ENCODE measurements around the gene LAMC3. TPM values are rescaled to one million over a fixed set of nuclear protein-coding genes. Genes with fewer than 3 reads are reported as not detected.

Gene LAMC3
- total RNA-seq, 1 donor from 2014 or later = not detected

DNA sequence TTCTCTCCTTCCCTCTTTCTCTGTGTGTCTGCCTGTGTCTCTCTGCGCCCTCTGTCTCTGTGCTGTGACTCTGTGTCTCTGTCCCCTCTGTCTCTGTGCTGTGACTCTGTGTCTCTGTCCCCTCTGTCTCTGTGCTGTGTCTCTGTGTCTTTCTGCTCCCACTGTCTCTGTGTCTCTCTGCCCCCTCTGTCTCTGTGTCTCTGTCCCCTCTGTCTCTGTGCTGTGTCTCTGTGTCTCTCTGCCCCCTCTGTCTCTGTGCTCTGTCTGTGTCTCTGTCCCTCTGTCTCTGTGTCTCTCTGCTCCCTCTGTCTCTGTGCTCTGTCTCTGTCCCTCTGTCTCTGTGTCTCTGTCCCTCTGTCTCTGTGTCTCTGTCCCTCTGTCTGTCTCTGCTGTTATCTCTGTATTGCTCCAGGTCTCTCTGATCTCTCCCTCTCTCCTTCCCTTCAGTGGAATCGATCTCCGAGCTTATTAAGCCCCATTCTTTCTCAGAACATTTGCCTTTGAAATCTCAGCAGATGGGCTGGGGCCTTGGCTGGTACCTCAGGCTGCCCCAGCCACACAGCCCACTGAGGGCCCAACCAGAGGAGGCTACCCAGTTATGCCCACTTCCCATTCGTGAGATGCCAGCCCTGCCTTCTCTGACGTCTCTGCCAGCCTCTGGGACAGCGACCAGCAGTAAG lies 36.6 kb upstream of the LAMC3 start:
- Mint-ChIP-seq H3K27ac (no peak overlapping the region), H3K27me3 (ENCODE audit: low read depth) (peaks cover 3% of the 10 kb centered on the region), H3K36me3 (ENCODE audit: low read depth) (no peaks in the 10 kb centered on the region), H3K9me3 (no peaks in the 10 kb centered on the region), H3K4me3 (ENCODE audit: low read depth) (no peak overlapping the region), H3K4me1 (ENCODE audit: low read depth) (no peaks in the 10 kb centered on the region)
- no peak for DNase-seq (ENCODE audit: low spot score)
- intact Hi-C loops (cut with micrococcal nuclease) = no loop called here

DNA sequence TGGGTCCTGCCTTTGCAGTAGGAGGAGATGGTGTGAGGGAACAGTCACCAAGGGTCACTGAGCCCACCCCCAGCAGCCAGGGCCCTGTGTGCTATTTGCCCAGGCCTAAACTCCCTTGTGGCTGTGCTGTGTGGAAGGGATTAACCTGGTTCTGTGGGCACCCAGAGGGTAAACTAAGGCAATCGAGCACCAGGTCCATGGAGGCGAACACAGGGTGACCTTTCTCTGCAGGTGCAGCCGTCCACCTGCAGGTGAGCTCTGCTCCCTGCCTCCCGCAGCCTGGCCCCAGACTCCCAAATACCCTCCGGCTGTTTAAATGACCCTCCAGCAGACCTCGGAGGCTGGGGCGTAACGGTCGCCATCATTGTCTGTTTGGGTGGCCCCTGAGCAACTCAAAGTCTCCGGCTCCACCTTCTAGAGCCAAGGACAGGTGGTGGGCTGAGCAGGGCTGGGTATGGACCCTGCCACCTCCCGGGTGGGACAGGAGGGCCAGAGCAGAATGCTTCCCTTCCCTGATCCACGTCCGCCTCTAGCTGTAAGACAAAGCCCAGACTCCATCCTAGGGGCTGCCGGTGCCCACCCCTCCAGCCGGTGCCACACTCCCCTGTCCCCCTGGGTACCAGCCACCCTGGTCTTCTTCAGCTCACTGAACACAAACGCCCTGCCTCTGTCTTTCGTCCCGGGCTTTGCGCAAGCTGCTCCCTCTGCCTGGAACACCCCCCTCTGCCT lies 35.9 kb upstream of the LAMC3 start:
- no peaks in the 10 kb centered on the region for H3K36me3 Mint-ChIP-seq (ENCODE audit: low read depth)
- H3K27ac Mint-ChIP-seq = no peak overlapping the region
- no peaks in the 10 kb centered on the region for H3K4me1 Mint-ChIP-seq (ENCODE audit: low read depth)
- no peak overlapping the region for H3K4me3 Mint-ChIP-seq (ENCODE audit: low read depth)
- no peaks in the 10 kb centered on the region for H3K9me3 Mint-ChIP-seq
- DNase-seq (ENCODE audit: low spot score) = no peak
- peaks cover 3% of the 10 kb centered on the region for H3K27me3 Mint-ChIP-seq (ENCODE audit: low read depth)
- intact Hi-C loops (cut with micrococcal nuclease) = no loop called here

DNA sequence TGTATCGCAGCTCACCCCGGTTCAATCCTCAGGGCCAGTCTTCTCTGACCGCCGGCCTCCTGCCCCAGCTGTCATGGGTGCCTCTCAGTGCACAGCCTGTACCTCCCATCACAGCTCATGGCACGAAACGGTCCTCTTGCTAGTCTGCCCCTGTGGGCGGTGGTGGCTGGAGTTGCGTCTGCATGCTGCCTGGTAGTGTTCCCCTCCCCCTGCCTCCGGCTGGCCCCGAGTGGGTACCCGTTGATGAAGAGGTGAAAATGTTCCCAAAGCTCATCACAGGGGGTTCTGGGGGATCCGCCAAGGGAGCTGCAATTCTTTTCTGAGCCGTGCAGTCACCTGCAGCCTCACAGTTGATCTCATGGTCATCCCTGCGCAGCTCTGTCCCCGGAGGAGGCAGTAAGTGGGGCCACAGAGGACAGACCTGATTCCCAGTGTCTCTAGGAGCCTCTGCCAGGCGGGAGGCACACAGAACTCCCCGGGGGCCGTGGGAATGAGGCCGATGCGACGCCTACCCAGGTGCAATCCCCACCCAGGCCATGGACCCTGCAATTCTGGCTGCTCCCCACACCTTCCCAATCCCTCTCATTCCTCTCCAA lies 35.2 kb upstream of the LAMC3 start:
- H3K4me3 Mint-ChIP-seq (ENCODE audit: low read depth) = no peak overlapping the region

DNA sequence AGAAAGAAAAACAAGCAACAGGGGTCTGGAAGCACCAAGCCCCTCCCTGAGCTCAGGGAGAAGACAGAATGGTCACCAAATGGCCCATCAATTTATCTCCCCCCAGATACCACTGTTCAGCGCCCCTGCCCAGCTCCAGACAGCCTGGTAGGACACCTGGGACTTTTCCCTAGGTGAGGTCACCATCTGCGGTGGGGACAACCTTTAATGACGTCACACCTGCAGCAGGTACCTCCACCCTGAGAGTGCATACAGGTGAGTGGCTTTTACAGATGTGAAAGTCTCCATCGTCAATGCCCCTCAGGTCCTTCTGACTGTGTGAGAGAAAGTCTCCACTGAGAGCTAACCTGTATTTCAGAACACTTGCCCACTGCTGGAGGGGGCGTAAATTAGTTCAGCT lies 34.3 kb upstream of the LAMC3 start:
- Mint-ChIP-seq H3K4me1 (ENCODE audit: low read depth) (no peaks in the 10 kb centered on the region), H3K4me3 (ENCODE audit: low read depth) (no peak overlapping the region), H3K27me3 (ENCODE audit: low read depth) (peaks cover 3% of the 10 kb centered on the region), H3K9me3 (no peaks in the 10 kb centered on the region), H3K27ac (no peak overlapping the region), H3K36me3 (ENCODE audit: low read depth) (no peaks in the 10 kb centered on the region)
- intact Hi-C loops (cut with micrococcal nuclease) = no loop called here
- DNase-seq (ENCODE audit: low spot score) = no peak

More for the DNA sequence above, 35.2 kb upstream of the LAMC3 start:
- H3K9me3 Mint-ChIP-seq = no peaks in the 10 kb centered on the region
- peaks cover 3% of the 10 kb centered on the region for H3K27me3 Mint-ChIP-seq (ENCODE audit: low read depth)
- DNase-seq (ENCODE audit: low spot score) = no peak
- intact Hi-C loops (cut with micrococcal nuclease) = no loop called here
- no peak overlapping the region for H3K27ac Mint-ChIP-seq
- no peaks in the 10 kb centered on the region for H3K36me3 Mint-ChIP-seq (ENCODE audit: low read depth)
- H3K4me1 Mint-ChIP-seq (ENCODE audit: low read depth) = no peaks in the 10 kb centered on the region

DNA sequence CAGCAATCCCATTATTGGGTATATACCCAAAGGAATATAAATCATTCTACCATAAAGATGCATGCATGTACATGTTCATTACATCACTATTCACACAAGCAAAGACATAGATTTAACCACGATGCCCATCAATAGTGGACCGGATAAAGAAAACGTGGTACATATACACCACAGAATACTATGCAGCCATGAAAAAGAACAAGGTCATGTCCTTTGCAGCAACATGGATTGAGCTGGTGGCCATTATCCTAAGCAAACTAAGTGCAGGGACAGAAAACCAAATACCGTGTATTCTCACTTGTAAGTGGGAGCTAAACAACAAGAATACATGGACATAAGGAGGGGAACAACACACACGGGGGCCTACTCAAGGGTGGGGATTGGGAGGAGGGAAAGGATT lies 33.8 kb upstream of the LAMC3 start:
- no peak for DNase-seq (ENCODE audit: low spot score)

DNA sequence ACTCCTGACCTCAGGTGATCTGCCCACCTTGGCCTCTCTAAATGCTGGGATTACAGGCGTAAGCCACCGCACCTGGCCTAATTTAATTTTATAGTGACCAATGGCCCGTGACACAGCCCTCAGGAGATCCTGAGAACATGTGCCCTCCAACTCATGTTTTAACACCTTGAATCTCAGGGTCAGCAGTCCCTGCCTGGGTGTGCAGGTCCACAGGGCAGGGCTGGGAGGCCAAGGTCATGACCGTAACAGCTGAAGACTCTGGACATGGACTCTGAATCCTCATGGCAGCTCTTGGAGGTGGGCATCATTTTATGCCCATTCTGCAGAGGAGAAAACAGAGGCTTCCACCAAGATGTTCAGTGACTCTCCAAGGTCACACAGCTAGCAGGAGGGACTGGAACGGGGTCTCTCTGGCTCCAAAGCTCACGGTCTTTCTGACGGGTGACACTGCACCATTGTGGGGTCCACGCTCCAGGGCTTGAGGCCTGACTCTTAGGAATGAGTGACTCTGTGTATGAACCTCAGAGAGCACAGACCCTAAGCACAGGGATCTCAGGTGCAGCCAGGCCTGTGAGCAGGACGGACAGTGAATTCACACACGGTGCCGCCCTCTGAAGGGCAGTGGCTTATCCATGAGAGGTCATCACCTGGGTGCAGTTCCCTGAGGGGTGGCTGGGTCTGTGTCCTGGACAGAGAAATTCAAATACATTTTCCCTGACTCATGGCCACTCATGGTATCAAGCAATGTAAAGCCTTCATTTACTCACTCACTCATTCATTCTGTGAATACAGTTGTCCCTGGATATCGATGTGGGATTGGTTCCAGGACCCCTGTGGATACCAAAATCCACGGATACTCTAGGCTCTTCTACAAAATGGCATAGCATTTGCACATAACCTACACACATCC lies 32.8 kb upstream of the LAMC3 start:
- intact Hi-C loops (cut with micrococcal nuclease) = no loop called here
- Mint-ChIP-seq H3K9me3 (no peaks in the 10 kb centered on the region), H3K27me3 (ENCODE audit: low read depth) (peaks cover 3% of the 10 kb centered on the region), H3K4me1 (ENCODE audit: low read depth) (no peaks in the 10 kb centered on the region), H3K36me3 (ENCODE audit: low read depth) (no peaks in the 10 kb centered on the region), H3K4me3 (ENCODE audit: low read depth) (no peak overlapping the region), H3K27ac (no peak overlapping the region)
- no peak for DNase-seq (ENCODE audit: low spot score)

More for the DNA sequence above, 33.8 kb upstream of the LAMC3 start:
- Mint-ChIP-seq H3K27ac (no peak overlapping the region), H3K27me3 (ENCODE audit: low read depth) (peaks cover 3% of the 10 kb centered on the region), H3K4me3 (ENCODE audit: low read depth) (no peak overlapping the region), H3K36me3 (ENCODE audit: low read depth) (no peaks in the 10 kb centered on the region), H3K4me1 (ENCODE audit: low read depth) (no peaks in the 10 kb centered on the region), H3K9me3 (no peaks in the 10 kb centered on the region)
- intact Hi-C loops (cut with micrococcal nuclease) = no loop called here

DNA sequence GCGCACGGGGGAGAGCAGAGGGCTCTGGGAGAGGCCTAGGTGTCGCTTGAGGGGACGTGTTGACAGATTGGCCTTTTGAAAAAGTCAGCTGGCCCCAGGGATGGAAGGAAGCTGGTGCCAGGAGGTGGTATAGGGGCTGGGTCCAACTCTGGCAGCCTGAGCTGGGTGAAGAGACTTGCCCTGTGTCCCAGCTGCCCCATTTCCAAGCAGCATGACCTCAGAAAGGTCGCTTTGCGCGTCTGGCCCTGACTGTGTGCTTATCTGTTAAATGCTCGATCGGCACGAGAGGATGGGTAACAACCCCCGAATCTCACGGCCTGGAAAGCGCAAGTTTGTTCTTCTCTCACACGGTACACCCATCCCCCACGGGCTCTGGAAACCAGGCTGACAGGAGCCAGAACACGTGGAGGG lies 31.2 kb upstream of the LAMC3 start:
- Mint-ChIP-seq H3K4me3 (ENCODE audit: low read depth) (no peak overlapping the region), H3K27me3 (ENCODE audit: low read depth) (no peaks in the 10 kb centered on the region), H3K36me3 (ENCODE audit: low read depth) (no peaks in the 10 kb centered on the region), H3K27ac (no peak overlapping the region), H3K9me3 (no peaks in the 10 kb centered on the region), H3K4me1 (ENCODE audit: low read depth) (no peaks in the 10 kb centered on the region)
- intact Hi-C loops (cut with micrococcal nuclease) = no loop called here
- no peak for DNase-seq (ENCODE audit: low spot score)

DNA sequence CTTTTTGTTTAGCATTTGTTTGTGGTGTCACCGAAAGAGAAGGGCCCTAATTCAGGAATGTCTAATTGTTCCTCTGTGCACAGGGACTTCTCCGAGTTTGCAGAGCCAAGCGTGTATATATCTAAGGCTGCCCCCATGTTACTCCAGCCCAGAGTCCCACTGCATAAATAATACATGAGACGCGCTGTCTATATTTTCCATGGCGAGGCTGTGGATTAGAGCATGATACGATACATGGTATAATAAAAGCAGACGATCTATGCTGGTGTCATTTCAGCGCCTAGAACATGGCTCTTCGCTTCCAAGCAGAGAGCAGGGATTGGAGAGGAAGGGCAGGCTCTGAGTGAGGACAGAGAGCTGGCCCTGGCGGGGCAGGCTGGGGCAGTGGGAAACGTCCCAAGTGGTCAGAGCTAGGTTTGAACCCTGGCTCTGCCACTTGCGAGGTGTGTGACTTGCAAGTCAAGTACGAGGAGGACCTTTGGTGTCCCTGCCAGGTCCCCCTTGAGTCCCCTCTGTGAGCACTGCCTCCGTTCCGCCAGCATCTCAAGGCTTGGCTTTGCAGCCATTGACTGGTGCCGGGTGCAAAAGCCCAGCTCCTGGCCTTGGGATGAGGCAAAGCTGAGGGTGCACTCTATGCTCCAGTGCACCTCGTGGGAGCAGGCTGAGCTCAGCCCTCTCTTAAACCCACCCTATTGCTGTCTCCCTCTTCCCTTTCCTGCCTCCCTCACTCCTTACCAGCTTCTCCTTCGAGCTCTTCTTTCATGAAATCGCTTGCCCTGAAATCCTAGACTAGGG lies 29.2 kb upstream of the LAMC3 start:
- Mint-ChIP-seq H3K27ac (no peak overlapping the region), H3K27me3 (ENCODE audit: low read depth) (no peaks in the 10 kb centered on the region), H3K4me3 (ENCODE audit: low read depth) (no peak overlapping the region), H3K4me1 (ENCODE audit: low read depth) (no peaks in the 10 kb centered on the region), H3K9me3 (no peaks in the 10 kb centered on the region), H3K36me3 (ENCODE audit: low read depth) (no peaks in the 10 kb centered on the region)
- intact Hi-C loops (cut with micrococcal nuclease) = no loop called here
- no peak for DNase-seq (ENCODE audit: low spot score)

DNA sequence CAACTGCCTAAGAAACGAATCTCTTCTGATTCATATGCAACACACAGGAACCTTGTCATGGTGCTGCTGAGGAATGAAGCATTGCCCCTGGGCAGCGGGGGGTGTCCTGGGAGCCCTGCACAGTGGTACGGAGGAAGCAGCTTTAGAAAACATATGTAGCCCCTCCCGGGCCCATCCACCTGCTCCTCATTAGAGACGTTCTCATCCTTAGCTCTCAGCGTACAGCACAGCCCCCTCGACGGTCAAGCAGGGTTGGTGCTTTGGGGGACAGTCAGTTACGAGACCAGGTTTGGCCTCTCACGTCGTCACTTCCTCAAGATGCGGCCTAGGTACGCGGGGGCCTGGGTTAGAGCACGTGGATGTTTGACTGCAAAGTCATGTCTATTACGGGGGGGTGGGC lies 28.4 kb upstream of the LAMC3 start:
- Mint-ChIP-seq H3K4me3 (ENCODE audit: low read depth) (no peak overlapping the region), H3K9me3 (no peaks in the 10 kb centered on the region), H3K4me1 (ENCODE audit: low read depth) (no peaks in the 10 kb centered on the region), H3K27ac (no peak overlapping the region), H3K27me3 (ENCODE audit: low read depth) (no peaks in the 10 kb centered on the region), H3K36me3 (ENCODE audit: low read depth) (no peaks in the 10 kb centered on the region)
- DNase-seq (ENCODE audit: low spot score) = no peak
- intact Hi-C loops (cut with micrococcal nuclease) = no loop called here

DNA sequence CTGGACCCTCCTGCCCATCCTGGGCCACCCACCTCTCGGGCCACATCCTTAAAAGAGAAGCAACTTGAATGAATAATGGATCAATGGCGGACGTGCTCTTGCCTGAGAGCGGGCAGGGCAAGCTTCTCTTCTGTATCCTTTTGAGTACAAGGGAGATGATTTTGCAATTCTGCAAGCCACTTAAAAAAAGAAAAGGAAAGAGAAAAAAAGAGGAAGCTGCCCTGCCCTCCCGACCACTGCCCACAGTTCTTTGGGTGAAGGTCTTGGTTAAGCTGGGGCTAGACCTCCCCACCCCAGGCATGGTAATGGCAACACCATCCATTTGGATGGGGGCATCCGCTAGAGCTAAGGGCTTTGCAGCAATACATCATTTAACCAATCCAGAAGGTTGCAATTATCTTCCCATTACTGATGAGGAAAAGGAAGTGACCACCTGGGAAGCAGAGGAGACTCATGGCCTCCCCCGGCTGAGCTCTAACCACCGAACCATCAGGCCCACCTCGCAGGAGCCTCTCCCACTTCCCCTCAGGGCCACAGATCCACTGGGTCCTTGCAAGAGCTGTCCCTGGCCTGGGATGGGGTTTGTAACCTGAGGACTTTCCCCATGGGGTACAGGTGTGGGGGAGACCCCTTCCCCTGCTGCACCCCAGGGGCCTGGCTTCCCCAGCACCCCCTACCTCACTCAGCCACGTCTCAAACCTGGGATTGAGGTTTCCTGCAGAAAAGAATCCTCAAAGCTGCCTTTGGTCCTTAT lies 27.8 kb upstream of the LAMC3 start:
- intact Hi-C loops (cut with micrococcal nuclease) = no loop called here
- Mint-ChIP-seq H3K4me3 (ENCODE audit: low read depth) (no peak overlapping the region), H3K27ac (no peak overlapping the region), H3K36me3 (ENCODE audit: low read depth) (no peaks in the 10 kb centered on the region), H3K4me1 (ENCODE audit: low read depth) (no peaks in the 10 kb centered on the region), H3K27me3 (ENCODE audit: low read depth) (no peaks in the 10 kb centered on the region), H3K9me3 (no peaks in the 10 kb centered on the region)
- no peak for DNase-seq (ENCODE audit: low spot score)

DNA sequence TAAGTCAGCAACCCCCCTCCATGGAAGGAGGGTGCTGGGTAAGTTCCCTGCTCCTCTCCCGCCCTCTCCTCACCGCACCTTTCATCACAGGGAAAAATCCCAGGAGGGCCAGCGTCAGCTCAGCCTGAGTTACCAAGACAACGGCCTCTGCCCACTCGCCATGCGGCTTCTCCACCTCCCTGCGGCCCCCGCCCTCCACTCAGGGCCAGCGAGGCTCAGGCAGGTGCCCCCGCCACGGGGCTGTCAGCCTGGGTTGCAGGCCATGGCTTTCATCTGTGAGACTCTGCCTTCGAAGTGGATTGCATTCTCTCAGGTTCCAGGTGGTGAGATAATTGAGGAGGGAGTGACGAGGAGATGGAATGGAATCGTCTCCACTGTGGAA lies 27.2 kb upstream of the LAMC3 start:
- no peak overlapping the region for H3K4me3 Mint-ChIP-seq (ENCODE audit: low read depth)
- H3K9me3 Mint-ChIP-seq = no peaks in the 10 kb centered on the region
- H3K4me1 Mint-ChIP-seq (ENCODE audit: low read depth) = no peaks in the 10 kb centered on the region
- no peak overlapping the region for H3K27ac Mint-ChIP-seq
- intact Hi-C loops (cut with micrococcal nuclease) = no loop called here
- no peaks in the 10 kb centered on the region for H3K36me3 Mint-ChIP-seq (ENCODE audit: low read depth)
- H3K27me3 Mint-ChIP-seq (ENCODE audit: low read depth) = no peaks in the 10 kb centered on the region
- no peak for DNase-seq (ENCODE audit: low spot score)

Data from activated T-helper 2 cell treated with anti-CD3 and anti-CD28 coated beads, Interferon-gamma antibody, Interleukin-2, Interleukin-4, amounts not matched to agents 10 μg/mL and 5 μg/mL and 100 μg/mL, durations not matched to agents 14 hours and 24 hours and 36 hours (primary cell).